HG03159 (cell line): Measurements from ENCODE around the gene GABBR2.
"Not testable (repeated sequence)": the region's sequence is repeated elsewhere in the genome, so short reads cannot be mapped to it uniquely, and the experiment has no call there.

Experiments
- ATAC-seq: cut with Tn5 transposase; IDR thresholded peaks from one replicate; pipeline ENCODE4 v1.9.1; 2021; ENCODE audit warnings: mild to moderate bottlenecking, moderate library complexity; ENCODE audit not compliant: unreplicated experiment

The GABBR2 gene

DNA sequence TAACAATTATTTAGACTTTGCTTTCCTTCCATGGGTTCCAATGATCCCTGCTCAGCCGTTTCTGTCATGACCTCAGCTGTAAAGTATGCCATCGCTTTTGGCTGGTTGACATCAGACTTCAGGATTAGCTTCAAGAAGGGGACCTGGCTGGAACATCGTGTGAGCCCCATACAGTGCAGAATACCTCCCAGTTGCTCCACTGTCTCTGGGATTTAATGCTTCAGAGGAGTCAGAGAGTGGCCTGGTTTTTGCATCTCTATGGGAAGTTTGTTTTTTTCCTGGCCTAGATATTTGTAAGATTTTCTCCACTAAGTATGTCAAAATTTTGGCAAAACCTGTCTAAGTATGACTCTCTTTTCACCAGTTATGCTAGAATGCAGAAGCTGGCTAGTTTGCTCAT, 216.9 kb downstream of the GABBR2 start:
- no peak for ATAC-seq

- ATAC-seq = no peak
These were observed 217.5 kb downstream of the GABBR2 start for GRCh38 chr9:98491231-98491651.

GRCh38 chr9:98488571-98489312, 220.0 kb downstream of the GABBR2 start:
- ATAC-seq = no peak

GRCh38 chr9:98485706-98486105, 223.0 kb downstream of the GABBR2 start:
- no peak for ATAC-seq

DNA sequence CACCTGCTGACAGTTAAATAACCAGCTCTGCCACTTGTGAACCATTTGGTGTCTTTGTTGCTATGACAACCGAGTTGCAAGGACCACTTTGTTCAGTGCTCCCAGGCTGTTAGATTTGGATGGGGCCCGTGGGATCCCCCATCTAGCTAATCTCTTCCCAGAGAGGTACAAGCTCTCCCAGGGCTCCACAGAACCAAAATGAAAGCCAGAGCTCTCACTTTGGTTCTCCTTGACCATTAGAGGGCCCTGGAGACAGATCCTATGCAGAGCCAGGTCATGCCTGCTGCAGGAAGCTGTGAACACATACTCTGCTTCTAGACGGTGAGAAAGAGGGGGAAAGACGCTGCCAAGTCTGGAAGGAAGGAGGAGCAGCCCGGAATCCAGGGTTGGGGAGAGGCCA, 224.6 kb downstream of the GABBR2 start:
- no peak for ATAC-seq

GRCh38 chr9:98482226-98482625, 226.5 kb downstream of the GABBR2 start:
- ATAC-seq = no peak

DNA sequence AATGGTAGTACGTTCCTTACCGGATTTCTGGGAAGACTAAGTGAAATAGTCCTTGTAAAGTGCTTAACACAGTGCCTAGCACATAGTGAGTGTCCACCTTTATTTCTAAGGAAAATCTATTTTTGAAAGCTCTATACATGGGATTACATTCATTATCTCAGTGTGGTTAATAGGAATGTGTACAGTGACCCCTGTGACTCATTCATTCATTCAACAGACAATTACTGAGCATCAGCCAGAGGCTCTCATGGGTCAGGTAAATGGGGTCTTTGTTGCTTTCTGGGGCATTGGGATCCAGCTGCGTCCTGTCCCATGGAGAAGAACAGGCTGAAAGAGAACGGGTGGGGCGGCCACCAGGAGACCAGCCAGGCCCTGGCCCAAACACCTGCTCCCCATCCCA, 227.1 kb downstream of the GABBR2 start:
- ATAC-seq = no peak

DNA sequence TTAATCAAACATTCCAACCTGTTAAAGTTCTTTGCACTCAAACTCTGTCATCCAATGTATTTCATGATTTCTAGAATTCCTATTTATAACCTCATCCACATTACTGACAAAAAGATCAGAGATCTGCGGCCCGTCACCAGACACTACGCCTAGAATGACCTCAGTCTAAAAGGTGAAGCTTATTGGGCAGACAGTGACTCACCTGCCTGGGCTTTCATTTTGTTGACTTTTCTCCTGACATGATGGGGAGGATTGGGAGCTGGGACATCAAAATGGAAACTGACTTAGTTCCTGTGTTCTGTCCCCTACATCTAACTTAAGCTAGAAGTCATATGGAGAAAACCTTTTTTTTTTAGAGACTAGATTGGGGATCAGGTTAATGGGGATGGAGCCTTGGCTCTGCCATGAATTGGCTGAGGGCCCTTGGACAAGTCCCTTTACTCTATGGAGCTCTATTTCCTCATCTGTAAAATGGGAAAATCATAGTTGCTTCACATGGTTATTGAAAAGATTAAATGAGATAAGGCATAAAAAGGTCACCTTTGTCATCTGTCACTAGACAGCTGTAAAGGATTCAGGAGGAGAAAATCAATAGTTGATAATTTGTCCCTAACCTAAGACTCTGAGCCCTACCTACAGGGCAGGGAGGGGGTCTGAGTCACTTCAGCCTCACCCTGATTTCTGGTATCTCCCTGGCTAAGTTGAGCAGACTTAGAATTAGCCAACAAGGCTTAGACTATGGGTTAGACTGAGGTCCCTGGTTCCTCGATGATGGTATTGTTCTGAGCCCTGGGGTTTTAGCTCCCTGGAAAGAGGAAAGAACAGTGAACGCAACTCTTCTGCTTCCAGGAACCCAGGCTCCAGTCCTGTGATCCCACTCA, 228.5 kb downstream of the GABBR2 start:
- no peak for ATAC-seq

GRCh38 chr9:98479449-98479848, 229.3 kb downstream of the GABBR2 start:
- ATAC-seq = no peak

- no peak for ATAC-seq
These were observed 230.9 kb downstream of the GABBR2 start for GRCh38 chr9:98477884-98478283.

DNA sequence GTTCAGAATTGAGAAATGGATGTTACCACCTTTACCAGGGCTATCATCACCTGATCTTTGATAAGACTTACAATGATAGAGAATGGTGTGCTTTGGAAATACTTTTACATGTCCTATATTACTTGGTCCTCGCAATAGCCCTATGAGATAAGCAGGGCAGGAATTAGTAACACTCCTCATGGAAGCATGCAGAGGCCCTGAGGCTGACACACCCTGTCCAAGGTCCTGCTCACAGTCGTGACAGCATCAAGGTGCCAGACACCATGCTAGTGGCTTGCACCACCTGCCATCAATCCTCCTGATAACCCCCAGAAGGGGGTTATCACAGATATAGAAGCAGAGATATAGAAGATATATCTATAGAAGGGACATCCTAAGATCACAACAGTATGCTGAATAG, 236.5 kb downstream of the GABBR2 start:
- ATAC-seq = no peak

DNA sequence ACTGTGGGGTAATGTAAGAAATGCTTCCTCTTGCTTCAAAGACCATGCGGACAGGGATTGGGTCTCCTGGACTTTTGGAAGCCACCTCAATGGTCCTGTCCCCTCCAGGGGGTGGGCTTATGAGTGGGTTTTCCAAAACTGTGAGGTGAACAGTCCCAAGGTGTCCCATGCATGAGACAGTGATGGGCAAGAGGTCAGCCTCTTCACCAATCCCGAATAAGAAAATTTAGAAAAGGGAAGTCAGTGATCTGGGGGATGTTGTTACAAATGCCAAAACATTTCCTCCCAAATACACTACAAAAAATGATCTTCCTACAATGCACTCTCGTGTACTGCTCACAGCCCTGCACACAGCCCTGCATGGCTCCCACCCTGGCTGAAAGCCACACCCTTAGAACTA, 237.6 kb downstream of the GABBR2 start:
- ATAC-seq = no peak

DNA sequence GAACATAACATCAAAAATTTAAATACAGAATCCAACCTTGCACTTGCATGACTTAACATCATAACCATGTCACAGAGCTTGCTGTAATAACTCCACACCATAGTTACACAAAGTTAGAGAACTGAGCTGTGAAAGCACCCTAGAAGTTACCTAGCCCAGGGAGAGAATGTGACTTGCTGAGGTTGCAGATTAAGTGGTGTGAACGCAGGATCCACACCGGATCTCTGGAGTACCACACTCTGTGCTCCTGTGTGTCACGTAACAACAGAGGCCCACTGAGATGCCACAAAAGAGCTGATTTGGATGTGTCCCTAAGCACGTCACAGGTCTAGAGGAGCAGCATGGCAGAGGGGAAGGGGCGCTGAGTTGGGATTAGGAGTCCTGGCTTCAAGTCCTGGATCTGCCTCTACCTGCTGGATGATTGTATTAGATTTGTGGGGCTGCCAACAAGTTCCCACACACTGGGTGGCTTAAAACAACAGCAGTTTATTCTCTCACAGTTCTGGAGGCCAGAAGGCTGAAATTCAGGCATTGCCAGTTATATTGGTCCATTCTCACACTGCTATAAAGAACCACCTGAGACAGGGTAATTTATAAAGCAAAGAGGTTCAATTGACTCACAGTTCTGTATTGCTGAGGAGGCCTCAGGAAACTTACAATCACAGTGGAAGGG, 240.0 kb downstream of the GABBR2 start:
- ATAC-seq = no peak

- no peak for ATAC-seq
These were observed 242.9 kb downstream of the GABBR2 start for GRCh38 chr9:98465799-98466198.

DNA sequence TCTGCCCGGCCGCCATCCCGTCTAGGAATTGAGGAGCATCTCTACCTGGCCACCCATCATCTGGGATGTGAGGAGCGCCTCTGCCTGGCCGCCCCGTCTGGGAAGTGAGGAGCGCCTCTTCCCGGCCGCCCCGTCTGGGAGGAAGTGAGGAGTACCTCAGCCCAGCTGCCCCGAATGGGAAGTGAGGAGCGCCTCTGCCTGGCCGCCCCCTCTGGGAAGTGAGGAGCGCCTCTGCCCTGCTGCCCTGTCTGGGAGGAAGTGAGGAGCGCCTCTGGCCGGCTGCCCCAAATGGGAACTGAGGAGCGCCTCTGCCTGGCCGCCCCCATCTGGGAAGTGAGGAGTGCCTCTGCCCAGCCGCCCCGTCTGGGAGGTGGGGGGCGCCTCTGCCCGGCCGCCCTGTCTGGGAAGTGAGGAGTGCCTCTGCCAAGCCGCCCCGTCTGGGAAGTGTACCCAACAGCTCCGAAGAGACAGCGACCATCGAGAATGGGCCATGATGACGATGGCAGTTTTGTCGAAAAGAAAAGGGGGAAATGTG, 244.5 kb downstream of the GABBR2 start:
- ATAC-seq = not testable (repeated sequence)

GRCh38 chr9:98462310-98462709, 246.4 kb downstream of the GABBR2 start:
- ATAC-seq = no peak

DNA sequence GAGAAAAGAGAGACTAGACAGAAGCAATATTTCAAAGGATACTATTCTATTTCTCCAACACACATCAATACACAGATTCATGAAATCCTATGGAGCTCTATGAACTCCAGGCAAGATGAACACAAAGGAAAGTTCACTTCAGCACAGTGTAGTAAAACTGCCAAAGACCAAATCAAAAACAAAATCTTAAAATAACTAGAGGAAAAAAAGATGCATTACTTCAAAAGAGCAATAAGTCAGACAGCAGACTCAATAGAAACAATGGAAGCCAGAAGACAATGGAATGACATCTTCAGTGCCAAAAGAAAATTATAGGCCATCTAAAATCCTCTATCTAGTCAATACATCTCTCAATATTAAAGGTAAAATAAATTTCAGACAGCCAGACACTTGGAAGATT, 248.0 kb downstream of the GABBR2 start:
- ATAC-seq = no peak

GRCh38 chr9:98457726-98458370, 250.9 kb downstream of the GABBR2 start:
- no peak for ATAC-seq

- no peak for ATAC-seq
These were observed 252.6 kb downstream of the GABBR2 start for GRCh38 chr9:98456156-98456613.

DNA sequence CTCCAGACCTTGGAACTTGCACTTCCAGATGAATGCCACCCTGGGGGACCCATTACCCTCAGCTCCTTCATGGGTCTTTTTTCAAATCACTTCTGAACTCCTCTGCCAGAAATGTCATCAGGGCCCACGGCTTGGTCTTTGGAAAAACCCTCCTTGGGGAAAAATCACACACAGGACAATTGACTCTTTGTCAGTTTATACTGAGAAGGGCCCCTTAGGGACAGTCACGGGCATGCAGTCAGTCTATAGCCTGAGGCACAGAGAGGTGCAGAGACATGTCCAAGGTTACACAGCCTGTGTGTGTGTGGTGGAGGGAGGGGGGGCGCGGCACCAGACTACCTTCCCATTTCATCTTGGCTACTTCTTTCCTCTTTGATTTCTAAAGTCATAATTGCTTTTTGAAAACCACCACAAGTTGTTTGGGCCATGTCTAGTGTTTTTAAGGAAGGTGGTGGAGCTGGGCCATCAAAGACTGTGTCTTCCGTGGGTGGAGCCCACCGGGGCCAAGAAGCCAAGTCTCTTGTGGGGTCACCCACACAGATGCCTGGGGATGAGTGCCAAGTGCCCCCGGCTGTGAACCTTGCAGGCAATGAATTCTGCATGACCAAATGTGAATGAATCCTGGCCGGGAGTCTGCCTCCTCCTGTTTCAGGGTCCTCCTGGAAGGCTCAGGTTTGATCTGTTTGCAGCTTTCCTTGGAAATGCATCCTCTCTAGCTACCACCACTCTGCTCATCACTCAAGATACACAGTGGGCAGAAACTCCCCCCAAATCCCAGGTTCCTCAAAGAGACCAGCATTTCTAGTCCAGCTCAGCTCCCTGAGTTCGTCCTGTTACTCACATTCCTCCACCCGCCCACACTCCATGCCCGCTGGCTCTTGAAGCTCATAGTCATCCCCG, 253.2 kb downstream of the GABBR2 start:
- ATAC-seq = no peak
